ENCODE measurements around the gene TMEM223.
A peak's percentile ranks its signal among the peaks of the same experiment; 100 is the strongest.
"Not testable (repeated sequence)": the region's sequence is repeated elsewhere in the genome, so short reads cannot be mapped to it uniquely, and the experiment has no call there.

TMEM223 gene

GRCh38 chr11:62791501-62792201, at the start of gene TMEM223:
Gene TMEM223 (minus strand): TSS chr11:62792006. CDS start chr11:62791994, 12 bp downstream.
- DNase-seq (ENCODE audit: low read depth in 2 of 2) = peak; percentile 82 to 83

GRCh38 chr11:62840721-62841360, 49.0 kb upstream of the TMEM223 start:
- DNase-seq (ENCODE audit: low read depth in 2 of 2) = peak; percentile 45 to 46

GRCh38 chr11:62839050-62839945, 47.5 kb upstream of the TMEM223 start, which contains the start of gene WDR74:
Gene WDR74 (minus strand): TSS chr11:62839590. CDS start chr11:62839570, 20 bp downstream.
- peak; percentile 78 to 80 for DNase-seq (ENCODE audit: low read depth in 2 of 2)

- no peak for DNase-seq (ENCODE audit: low read depth in 2 of 2)
Observed at GRCh38 chr11:62835336-62835735, 43.5 kb upstream of the TMEM223 start.

GRCh38 chr11:62832336-62833234, 40.8 kb upstream of the TMEM223 start, which contains the start of gene TEX54:
Gene TEX54 (minus strand): TSS chr11:62832841.
- DNase-seq (ENCODE audit: low read depth in 2 of 2) = peak in 1 of 2 donors; percentile 2

GRCh38 chr11:62831520-62832335, 39.9 kb upstream of the TMEM223 start, which contains the start of gene STX5:
Gene STX5 (minus strand): TSS chr11:62832051. CDS start chr11:62831243, 808 bp downstream.
- DNase-seq (ENCODE audit: low read depth in 2 of 2) = peak; percentile 98 to 99

- no peak for DNase-seq (ENCODE audit: low read depth in 2 of 2)
Observed at GRCh38 chr11:62830904-62831519, 39.2 kb upstream of the TMEM223 start.

- not testable (repeated sequence) for DNase-seq (ENCODE audit: low read depth in 2 of 2)
Observed at GRCh38 chr11:62828130-62828529, 36.3 kb upstream of the TMEM223 start.

- DNase-seq (ENCODE audit: low read depth in 2 of 2) = no peak
Observed at GRCh38 chr11:62823677-62824076, 31.9 kb upstream of the TMEM223 start.

- DNase-seq (ENCODE audit: low read depth in 2 of 2) = no peak
Observed at GRCh38 chr11:62817129-62817528, 25.3 kb upstream of the TMEM223 start.

- DNase-seq (ENCODE audit: low read depth in 2 of 2) = no peak
Observed at GRCh38 chr11:62816557-62816956, 24.8 kb upstream of the TMEM223 start.

- no peak for DNase-seq (ENCODE audit: low read depth in 2 of 2)
Observed at GRCh38 chr11:62811659-62812058, 19.9 kb upstream of the TMEM223 start.

- no peak for DNase-seq (ENCODE audit: low read depth in 2 of 2)
Observed at GRCh38 chr11:62810748-62811147, 18.9 kb upstream of the TMEM223 start.

GRCh38 chr11:62806611-62807121, 14.9 kb upstream of the TMEM223 start:
- DNase-seq (ENCODE audit: low read depth in 2 of 2) = no peak

GRCh38 chr11:62805961-62806441, 14.2 kb upstream of the TMEM223 start:
- DNase-seq (ENCODE audit: low read depth in 2 of 2) = no peak

GRCh38 chr11:62805076-62805892, 13.5 kb upstream of the TMEM223 start, which contains the start of gene NXF1:
Gene NXF1 (minus strand): TSS chr11:62805440. CDS start chr11:62805356, 84 bp downstream.
- peak; percentile 94 to 96 for DNase-seq (ENCODE audit: low read depth in 2 of 2)

- DNase-seq (ENCODE audit: low read depth in 2 of 2) = no peak
Observed at GRCh38 chr11:62804310-62805075, 12.7 kb upstream of the TMEM223 start.
